ENCODE data around the gene HERPUD2.
"Not testable (repeated sequence)": the region's sequence is repeated elsewhere in the genome, so short reads cannot be mapped to it uniquely, and the experiment has no call there.

HERPUD2 gene

GRCh38 chr7:35599061-35599460 lies 95.9 kb downstream of the HERPUD2 start:
- no peak for DNase-seq

GRCh38 chr7:35596061-35596460 lies 98.9 kb downstream of the HERPUD2 start:
- peak; percentile 5 to 18 for DNase-seq

- DNase-seq, result peak in 1 of 2 donors; percentile 13
These were observed 101.0 kb downstream of the HERPUD2 start for GRCh38 chr7:35593899-35594298.

GRCh38 chr7:35588647-35589046 lies 106.3 kb downstream of the HERPUD2 start:
- no peak for DNase-seq

- DNase-seq, result no peak
These were observed 109.9 kb downstream of the HERPUD2 start for GRCh38 chr7:35584990-35585389.

- DNase-seq, result not testable (repeated sequence)
These were observed 110.4 kb downstream of the HERPUD2 start for GRCh38 chr7:35584533-35584932.

Measured in inflammatory macrophage treated with lipopolysaccharide for 1 hour (primary cell).